Measurements from ENCODE around the gene CDC6. TPM values are rescaled to one million over a fixed set of nuclear protein-coding genes. Genes with fewer than 3 reads are reported as not detected.

The CDC6 gene
- total RNA-seq, 1 donor from 2014 or later, result 3.4 TPM

GRCh38 chr17:40264458-40265185, 23.1 kb upstream of the CDC6 start:
- H3K36me3 ChIP-seq (ENCODE audit: control insufficient read depth, insufficient read depth, low read length), result peaks cover 18% of the 10 kb centered on the region
- DNase-seq (ENCODE audit: low read depth) (no peak), FAIRE-seq (no peak)
- H3K27me3 ChIP-seq (ENCODE audit: control insufficient read depth, insufficient read depth, low read length), result no peaks in the 10 kb centered on the region
- no peak overlapping the region for H3K4me3 ChIP-seq (ENCODE audit: low read depth, low read length)
- no peak for TF ChIP-seq CTCF (IDR thresholded peaks at IDR 0.05; ENCODE audit: insufficient read depth, low read length, severe bottlenecking)

GRCh38 chr17:40265337-40265736, 22.3 kb upstream of the CDC6 start:
- TF ChIP-seq CTCF (IDR thresholded peaks at IDR 0.05; ENCODE audit: insufficient read depth, low read length, severe bottlenecking), result no peak
- no peak for DNase-seq (ENCODE audit: low read depth)
- H3K27me3 ChIP-seq (ENCODE audit: control insufficient read depth, insufficient read depth, low read length), result no peaks in the 10 kb centered on the region
- no peak for FAIRE-seq
- peaks cover 19% of the 10 kb centered on the region for H3K36me3 ChIP-seq (ENCODE audit: control insufficient read depth, insufficient read depth, low read length)
- H3K4me3 ChIP-seq (ENCODE audit: low read depth, low read length), result no peak overlapping the region

DNA sequence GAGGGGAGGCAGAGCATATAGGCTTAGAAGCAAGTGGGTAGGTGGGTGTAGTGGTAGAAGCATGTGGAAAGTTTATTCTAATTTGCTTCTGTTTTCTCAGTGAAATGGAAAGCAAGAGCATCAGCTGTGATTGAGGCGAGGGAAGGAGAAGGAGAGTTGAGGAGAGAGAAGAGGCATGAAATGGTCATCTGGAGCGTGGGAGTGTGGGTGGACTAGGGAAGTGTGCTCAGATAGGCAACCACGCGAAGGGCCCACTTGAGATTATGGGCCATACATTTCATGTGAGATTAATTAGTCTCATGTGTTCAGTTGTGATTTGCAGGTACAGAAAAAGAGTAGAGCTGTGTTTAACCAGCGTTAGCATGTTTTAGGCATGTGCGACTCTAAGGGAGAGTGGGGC, 20.8 kb upstream of the CDC6 start:
- peaks cover 20% of the 10 kb centered on the region for H3K36me3 ChIP-seq (ENCODE audit: control insufficient read depth, insufficient read depth, low read length)
- H3K27me3 ChIP-seq (ENCODE audit: control insufficient read depth, insufficient read depth, low read length), result no peaks in the 10 kb centered on the region
- no peak for TF ChIP-seq CTCF (IDR thresholded peaks at IDR 0.05; ENCODE audit: insufficient read depth, low read length, severe bottlenecking)
- no peak for FAIRE-seq
- DNase-seq (ENCODE audit: low read depth), result no peak
- no peak overlapping the region for H3K4me3 ChIP-seq (ENCODE audit: low read depth, low read length)

- DNase-seq (ENCODE audit: low read depth) (no peak), FAIRE-seq (no peak)
- H3K4me3 ChIP-seq (ENCODE audit: low read depth, low read length), result no peak overlapping the region
- H3K36me3 ChIP-seq (ENCODE audit: control insufficient read depth, insufficient read depth, low read length), result peaks cover 14% of the 10 kb centered on the region
- no peak for TF ChIP-seq CTCF (IDR thresholded peaks at IDR 0.05; ENCODE audit: insufficient read depth, low read length, severe bottlenecking)
- H3K27me3 ChIP-seq (ENCODE audit: control insufficient read depth, insufficient read depth, low read length), result no peaks in the 10 kb centered on the region
Measured at GRCh38 chr17:40268141-40268712, 19.5 kb upstream of the CDC6 start.

GRCh38 chr17:40278414-40278813, 9.3 kb upstream of the CDC6 start:
- H3K27me3 ChIP-seq (ENCODE audit: control insufficient read depth, insufficient read depth, low read length), result no peaks in the 10 kb centered on the region
- H3K4me3 ChIP-seq (ENCODE audit: low read depth, low read length), result no peak overlapping the region
- DNase-seq (ENCODE audit: low read depth) (no peak), FAIRE-seq (peak; percentile 52)
- TF ChIP-seq CTCF (IDR thresholded peaks at IDR 0.05; ENCODE audit: insufficient read depth, low read length, severe bottlenecking), result no peak
- peaks cover 20% of the 10 kb centered on the region for H3K36me3 ChIP-seq (ENCODE audit: control insufficient read depth, insufficient read depth, low read length)

Data from bronchial epithelial cell (primary cell).